Measurements from ENCODE around the gene HIVEP2.

The HIVEP2 gene

DNA sequence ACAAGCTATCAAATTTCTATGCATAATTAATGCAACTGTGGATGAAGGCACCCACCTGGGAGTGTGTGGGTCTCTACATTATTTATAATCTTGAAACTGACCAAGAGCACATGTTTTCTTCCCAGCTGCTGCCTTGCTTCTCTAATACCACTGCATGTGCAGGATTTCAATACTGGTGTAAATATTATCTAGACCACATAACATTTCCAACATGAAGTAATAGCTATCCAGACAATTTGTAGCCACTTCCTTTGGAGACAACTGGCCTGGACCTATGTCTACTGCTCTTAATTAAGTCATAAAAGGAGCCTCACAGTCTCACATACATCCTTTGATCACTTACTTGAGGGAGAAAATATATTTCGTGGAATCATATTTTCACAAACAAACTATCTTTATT, 180.7 kb downstream of the HIVEP2 start:
- DNase-seq: no peak

DNA sequence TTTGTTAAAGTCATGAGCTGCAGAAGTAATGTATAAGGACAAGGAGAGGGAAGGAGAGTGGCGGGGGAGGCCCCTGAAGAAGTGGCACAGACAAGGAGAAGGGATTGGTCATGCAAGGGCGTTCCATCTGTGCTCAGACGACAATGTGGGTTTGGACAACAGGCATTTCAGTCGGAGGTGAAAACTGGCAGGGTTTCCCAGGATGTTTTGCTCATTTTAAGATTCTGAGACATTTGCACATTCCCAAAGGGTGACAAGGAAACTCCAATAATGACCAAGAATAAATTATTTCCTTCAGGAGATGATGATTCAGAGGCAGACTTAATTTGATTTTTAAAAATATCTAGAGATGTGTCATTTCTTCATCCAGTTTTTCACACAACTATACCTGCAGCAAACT, 181.8 kb downstream of the HIVEP2 start:
- no peak for DNase-seq

DNA sequence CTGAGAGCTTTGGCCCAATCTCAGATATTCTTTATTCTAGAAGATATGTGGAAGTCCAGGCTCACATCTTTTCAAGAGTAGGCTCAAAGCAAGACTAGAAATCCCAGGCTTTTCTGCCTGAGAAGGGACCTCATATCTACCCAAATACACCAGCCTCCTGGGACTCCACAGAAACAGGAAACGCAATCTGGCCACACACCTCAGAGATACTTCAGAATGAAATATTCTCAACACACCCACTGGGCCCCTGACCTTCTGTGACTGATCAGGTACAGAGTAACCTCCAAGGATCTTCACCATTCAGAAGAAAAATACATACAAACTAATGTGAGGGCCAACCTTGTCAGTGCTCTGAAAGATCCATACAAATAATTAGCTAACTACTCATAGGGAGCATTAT, 183.2 kb downstream of the HIVEP2 start:
- DNase-seq: no peak

DNA sequence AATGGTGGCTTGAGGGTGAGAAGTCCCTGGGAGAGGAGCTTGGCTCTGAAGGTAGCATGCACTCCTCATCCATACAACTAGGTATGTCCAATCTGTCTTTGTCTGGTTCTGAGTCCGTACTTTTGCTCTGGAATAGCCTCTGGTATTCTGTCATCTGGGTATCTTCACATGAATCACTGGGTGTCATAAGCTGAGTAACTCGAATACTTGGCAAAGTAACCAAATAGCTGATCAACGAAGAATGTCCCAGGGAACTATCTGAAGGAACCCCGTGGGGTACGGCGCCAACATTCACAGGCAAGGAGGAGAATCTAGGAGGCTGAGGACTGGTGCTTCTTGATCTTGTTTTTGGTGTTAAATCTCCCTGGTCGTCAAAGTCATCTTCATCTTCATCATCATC, 184.8 kb downstream of the HIVEP2 start:
- no peak for DNase-seq

DNA sequence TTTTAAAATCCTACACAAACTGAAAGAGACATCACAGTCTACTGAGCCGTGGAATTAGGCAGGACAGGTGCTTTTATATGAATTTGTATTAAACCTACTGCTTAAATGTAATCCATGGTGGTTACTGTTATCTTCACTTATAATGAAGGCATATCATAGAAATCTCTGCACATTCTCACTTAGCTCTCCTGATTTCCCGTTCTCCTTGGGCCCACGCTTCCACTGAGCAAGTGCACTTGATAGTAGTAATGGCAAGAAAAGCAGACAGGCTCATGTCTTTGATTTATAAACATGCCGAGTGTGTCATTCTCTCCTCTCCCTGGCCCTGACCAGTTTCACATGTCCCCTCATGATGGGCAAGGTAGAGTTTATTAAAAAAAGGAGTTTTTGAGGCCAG, 186.3 kb downstream of the HIVEP2 start:
- no peak for DNase-seq

DNA sequence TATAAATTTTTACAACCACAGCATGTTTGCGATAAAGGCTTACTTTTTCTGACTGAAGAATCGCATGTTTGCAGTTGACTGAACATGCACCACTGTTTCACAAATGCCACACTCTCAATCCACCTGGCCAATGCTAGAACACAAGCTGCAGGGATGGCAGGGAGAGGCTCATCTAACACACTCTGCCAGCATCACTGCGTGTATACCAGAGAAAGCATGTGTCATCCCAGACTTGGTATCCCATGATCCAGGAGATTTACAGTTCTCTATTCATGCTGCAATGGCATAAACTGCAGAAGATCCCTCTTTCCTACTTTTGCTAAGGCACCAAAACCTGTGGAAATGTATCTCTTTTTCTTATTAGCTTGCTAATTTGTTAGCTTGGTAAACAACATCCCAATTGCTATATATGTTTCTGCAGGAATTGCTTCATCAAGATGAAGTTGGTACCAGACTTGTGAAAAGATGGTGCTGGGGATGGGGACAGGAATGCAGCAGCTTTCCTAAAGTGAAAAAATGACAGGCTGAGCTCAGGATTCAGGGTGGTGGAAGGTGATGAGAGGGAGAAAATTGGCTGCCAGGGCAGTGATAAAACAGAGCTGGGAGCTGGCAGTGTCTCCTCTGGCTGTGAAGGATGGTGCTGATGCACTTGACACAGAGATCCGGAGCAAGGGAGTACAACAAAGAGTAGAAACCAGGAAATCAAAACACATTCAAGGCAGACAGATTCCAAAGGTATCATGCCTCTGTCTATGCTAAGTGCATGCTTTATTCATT, 186.9 kb downstream of the HIVEP2 start:
- DNase-seq: no peak

DNA sequence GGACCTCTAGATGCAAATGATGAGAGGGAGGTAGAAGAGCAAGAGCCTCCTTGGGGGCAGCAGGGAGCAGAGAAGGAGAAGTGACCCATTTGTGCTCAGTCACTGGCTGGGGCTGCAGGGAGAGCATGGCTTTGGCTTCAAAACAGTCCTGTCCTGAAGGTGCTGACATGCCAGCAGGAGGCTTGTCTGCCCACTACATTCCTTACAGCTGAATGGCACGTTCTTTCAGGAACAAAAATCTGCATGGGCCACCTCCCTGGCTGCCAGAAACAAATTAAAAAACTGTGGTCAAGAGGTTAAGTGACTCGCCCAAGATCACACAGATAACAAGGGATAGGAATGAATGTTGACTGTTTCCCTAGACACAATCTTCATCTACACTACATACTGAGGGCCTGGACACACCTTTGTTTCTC, 188.8 kb downstream of the HIVEP2 start:
- DNase-seq: no peak

DNA sequence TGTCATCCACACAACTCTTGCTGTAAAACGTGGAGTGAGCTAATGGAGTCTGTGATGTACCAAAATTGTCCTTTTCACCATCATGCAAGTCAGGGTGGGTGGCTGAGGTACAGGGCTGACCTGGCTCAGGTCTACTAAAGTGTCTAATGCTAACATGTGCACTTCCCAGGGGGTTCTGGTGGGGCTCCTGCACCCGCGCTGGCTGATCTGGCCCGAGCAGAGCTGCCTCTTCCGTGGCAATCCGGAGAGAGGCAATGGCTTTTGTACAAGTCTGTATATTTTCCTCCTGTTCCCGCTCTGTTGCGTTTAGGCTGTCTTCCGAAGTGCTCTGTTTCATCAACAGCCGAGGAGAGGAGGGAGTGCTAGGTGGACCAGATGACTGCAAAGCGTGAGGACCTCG, 191.8 kb downstream of the HIVEP2 start:
- DNase-seq: no peak

DNA sequence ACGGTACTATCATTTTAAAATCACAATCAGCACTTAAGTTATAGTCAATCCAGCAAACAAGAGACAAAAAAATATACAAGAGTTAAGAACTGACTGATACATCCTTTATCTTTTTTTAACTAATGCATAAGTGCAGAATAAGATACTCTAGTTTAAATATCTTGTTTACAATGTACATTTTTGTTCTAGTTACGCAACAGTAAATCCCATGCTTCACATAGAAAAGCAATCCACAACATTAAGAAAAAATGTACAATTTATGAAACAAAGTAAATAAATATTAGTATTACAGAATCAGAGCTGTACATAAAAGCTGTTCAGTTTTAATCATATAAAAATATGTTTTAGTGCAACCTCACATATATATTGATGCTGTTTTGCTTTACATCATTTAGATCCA, 192.6 kb downstream of the HIVEP2 start:
- DNase-seq: no peak

DNA sequence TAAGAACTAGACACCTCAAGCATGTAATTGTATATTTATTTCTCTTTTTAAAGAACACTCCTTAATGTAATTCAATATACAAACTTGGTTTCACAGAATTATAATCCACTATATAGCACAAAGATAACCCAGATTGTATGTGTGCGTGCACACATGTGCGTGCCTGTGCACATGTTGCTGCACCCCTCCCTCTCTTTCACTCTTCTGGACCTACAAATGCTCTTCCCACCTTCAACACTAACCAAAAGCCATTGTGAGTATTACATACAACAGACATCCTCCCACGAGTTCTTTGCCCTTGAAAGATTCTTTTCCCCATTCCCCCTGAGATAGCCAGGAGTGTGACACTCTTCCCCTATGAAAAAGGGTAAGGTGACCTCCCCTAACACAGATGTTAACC, 193.5 kb downstream of the HIVEP2 start:
- no peak for DNase-seq

DNA sequence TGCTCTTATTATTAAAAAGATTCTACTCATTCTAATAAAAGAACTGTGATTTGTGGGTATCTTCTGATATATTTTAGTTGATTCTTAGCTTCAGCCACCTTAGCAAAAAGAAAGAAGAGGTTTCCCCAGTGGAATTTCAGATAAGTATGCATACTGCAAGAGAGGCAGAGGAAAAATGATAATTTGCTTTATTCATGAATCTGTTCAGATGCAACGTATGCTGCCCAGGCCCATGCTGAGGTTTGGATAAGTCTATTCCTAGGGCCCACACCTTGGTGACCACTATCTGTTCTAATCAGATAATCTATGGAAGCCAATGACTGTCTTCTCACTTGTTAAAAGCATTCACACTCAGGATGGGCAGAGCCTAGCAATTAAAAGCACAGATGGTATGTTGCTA, 194.0 kb downstream of the HIVEP2 start:
- DNase-seq: no peak

DNA sequence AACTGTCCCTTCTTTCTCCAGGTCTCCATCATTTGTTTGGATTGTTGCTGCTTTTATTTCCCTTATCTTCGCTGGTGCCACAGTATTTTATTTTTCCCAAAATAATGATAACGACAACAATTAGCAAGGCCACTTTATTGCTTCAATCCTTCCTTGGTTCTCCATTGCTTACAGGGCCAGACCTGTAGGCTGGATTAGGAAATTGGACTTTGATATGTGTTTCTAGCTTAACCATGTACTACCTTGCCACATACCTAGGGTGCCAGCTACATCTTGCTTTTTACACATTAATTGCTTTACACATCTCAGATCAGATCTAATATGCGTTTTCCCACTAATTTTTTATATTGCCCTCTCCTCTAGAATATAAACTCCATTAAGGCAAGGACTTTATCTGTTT, 195.4 kb downstream of the HIVEP2 start:
- DNase-seq: no peak

DNA sequence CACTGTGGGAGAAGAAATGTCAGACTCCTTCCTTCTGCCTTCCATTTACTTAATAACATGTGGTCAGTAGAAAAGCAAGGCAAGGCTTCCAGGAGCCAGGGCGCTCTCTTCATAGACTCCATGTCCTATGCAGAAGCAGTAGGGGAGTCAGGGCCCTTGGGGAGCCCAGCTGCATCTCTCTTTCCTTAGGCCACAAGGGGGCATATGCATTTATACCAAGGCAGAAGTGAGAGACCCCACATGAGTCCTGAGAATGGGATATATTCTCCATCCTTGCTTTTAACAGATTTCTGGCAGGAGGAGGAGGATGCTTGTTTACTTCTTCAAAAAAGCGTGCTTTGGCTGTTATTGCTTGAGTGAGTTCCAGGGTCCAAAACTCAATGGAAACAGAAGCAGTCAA, 198.5 kb downstream of the HIVEP2 start:
- no peak for DNase-seq

DNA sequence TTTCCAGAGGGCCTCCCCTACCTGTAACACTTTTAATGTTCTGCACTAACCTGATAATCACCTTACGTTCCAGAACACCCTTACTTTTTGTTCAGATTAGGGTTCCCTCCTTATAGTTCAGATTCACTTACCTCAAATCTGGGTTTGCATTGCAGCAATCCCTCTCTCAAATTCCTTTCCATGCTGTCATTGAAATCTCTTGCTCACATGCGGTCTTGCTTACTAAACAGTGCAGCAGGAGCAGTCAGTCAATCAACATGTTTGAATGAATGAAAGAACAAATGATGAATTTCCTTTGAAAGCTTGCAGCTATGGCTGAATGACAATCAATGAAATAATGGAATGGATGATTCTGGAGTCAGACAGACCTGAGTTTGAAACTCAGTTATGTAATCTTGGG, 200.1 kb downstream of the HIVEP2 start:
- no peak for DNase-seq

DNA sequence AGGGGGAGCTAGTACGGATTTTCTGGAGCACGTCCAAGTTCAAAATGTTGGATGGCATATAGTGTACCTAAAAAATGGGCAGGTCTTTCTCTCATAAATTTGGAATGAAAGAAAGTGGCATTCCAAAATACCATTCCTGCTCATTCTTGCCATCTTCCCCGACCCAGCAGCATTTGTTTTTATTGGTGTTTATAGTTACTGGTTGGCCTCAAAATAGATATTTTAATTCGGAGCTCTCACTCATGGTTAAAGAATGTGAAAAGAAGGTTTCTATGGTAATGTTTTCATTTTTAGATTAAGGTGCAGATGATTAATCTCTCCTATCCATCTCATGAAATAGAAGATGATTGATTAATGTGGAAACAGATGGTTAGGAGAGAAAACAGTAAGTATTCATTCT, 204.5 kb downstream of the HIVEP2 start:
- DNase-seq: no peak

DNA sequence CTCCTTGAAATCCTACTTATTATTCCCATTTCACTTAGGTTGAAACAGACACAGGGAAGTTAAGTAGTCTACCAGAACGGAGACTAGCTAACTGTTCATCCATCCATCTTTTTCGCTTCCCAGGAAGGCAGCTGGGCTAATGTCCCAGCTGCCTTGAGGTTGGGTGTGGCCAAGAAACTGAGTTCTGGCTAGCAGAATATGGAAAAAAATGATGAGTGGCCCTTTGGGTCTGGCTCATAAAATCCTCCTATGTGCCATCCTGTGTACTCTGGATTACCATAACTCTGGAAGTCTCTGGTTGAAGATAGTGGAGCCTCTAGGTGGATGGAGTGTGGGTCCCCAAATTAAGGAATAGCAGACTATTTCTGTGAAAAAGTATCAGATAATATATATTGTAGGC, 206.2 kb downstream of the HIVEP2 start:
- no peak for DNase-seq

DNA sequence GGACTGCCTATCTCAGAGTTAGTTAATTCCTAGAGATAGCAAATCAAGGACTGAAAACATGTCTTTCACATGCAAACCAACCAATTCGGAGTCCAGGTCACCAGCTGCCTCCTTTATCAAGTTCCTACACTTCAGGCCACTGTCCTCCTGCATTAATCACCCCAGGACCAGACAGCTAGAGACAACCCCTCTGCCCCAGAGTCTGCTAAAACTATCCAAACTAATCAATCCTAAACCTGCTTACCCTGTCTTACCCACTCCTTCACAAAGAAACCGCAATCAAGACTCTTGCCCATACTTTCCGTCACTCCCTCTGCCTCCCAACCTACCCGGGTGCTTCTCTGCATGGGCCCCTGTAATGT, 207.0 kb downstream of the HIVEP2 start:
- DNase-seq: no peak

DNA sequence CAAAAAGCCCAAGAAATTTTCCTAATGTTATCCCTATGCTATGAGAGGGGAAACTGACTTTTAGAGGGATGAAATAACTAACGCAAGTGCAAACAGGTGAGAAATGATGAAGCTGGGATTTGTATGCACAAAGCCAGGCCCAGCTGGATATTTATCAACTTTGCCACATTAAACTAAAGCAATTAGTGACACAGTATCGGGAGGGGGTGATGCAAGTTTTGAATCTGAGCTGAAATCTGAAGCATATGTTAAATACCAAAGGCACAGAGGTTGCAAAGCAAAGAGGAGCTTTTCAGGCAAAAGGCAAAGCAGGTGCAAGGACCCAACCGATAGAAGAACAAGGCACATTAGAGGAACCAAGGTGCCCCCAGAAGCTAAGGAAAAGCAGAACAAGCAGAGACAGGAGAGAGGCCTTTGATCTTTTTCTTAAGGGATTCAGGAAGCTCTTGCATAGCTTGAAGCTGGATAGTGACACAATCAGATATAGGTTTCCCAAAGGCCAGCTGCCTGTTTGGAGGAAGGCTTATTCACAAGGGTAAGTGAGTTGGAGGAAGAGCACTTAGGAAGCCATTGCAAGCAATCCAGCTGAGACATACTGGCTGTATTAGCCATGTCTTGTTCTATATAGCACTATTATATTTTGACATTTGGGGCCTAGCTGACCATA, 207.5 kb downstream of the HIVEP2 start:
- DNase-seq: no peak

DNA sequence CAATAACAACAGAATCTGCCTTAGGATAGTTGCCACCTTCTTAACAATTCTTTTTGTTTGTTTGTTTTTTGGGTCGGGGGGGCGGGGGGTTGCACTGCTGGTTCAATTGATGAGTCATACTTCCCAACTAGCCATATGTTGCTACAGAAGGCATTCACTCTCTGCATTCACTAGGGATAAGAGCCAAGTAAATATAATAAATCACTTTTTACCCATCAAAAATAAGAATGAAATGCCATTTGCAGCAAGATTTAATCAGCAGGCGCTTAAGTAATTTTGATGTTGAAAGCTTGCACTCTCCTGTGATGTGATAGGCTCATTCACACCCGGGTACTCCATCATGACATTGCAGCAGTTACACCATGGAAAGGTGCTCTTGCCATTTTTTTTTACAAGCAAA, 209.8 kb downstream of the HIVEP2 start:
- no peak for DNase-seq

DNA sequence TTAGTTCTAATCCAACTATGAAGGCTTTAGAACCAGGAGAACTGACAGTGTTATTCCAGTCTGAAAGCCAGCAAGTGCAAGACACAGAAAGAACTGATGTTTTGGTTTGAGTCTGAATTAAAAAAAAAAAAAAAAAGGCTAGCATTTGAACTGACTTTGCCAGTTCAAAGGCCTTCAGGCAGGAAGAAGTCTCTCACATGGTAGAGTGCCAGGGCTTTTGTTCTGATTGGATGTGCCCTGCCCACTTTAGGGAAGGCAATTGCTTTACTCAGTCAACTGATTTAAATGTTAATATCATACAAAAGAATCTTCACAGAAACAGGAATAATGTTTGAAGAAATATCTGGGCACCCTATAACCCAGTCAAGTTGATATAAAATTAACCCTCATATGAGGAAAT, 212.2 kb downstream of the HIVEP2 start:
- no peak for DNase-seq

DNA sequence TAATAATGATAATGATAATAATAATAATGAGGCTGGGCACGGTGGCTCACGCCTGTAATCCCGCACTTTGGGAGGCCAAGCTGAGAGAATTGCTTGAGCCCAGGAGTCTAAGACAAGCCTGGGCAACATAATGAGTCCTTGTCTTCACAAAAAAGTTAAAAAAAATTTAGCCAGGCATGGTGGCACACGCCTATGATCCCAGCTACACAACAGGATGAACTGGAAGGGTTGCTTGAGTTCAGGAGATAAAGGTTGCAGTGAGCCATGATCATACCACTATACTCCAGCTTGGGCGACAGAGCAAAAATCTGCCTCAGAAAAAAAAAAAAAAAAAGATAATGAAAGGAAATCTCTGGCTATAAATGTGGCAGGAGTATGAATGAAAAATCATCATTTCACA, 213.4 kb downstream of the HIVEP2 start:
- no peak for DNase-seq

DNA sequence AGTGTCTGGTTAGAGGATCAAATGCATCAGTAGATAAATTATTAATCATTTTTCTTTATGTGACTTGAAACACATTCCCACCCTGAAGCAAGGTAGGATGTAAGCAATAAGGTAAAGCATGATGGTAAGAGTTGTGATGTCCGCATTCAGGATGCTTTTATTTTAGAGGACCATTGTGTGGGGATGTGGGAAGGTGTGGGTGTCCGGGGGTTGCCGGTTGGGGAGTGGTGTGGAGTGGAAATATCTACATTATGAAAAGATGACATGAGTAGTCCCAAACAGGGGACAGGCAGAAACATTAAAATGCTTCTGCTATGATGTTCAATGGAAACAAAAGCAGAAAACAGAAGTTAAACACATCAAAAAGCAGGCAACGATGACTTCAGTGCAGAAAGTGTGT, 215.4 kb downstream of the HIVEP2 start:
- no peak for DNase-seq

DNA sequence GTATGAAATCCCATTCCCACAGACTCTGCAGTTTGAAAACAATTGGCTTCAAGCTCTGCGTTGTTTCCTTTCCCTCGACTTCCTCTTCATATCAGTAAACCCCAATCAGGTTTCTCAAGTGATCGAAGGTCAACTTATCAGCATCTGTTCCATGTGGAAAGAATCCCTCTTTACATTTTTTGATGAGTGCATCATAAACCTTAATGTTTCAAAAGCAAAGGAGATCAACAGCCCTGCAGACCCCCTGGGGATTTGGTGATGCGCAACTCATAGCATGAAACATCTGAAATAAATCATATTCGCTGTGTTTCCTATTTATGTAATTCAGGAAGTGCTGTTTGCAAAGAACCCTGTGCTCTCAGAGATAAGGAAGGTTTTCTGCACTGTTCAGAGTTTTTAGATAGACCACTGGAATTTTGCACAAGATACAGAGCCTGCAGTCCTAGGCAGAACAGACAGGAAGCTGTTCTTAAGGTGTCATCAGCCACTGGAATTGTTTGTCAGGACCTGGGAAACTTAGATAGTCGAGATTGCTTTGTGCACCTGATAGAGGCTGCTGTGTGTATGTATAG, 216.0 kb downstream of the HIVEP2 start:
- DNase-seq: no peak

DNA sequence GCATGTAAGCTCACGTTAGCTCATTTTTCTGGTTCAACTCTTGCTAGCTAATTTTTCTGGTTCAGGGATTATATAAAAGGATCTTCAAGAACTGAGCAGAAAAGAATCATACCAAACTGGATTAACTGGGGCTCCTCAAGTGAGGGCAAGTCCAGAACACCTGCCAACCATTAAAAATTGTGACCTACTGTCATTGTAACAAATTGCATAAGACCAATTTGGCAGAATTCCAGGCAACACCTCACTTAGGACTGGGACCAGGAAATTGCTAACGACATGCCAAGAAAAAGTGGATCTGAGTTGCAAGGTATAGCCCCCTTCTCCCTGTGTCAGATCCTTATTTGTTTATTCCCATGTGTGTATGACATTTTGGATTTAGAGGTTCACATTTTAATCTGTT, 216.6 kb downstream of the HIVEP2 start:
- no peak for DNase-seq

DNA sequence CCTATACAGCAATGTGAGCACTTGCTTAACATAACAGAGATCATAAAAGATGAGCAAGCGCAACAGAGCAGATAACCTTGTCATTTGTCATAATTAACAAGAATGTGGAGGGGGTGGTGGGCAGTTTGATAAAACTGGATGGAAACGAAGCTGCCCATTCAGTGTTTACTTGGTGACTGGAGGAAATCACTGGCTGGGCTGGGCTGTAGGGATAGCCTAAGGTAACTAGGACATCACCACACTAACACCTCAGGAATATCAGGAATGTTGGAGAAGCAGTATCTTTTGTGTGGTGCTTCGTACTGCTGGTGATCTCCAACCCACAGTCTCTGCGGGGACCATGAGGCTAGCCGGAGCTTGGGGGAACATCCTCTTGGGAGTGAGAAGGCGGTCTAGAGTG, 218.4 kb downstream of the HIVEP2 start:
- no peak for DNase-seq
